Fibroblast of lung (primary cell): ENCODE data around the gene YKT6. TPM values are rescaled to one million over a fixed set of nuclear protein-coding genes. Genes with fewer than 3 reads are reported as not detected.

Source experiments
- DNase-seq, 2 donors: peaks; one replicate each; pipeline versions ENCODE4 v3.0.0 to v3.0.0-alpha.2; 2010; ENCODE audit warnings: low read depth in 2 of 2
- H2AFZ ChIP-seq: 2 replicates; pipeline ENCODE4 v1.5.1; 2012; ENCODE audit warnings: low read length, control low read depth, inconsistent platforms
- H3K27ac ChIP-seq: 2 replicates; pipeline ENCODE4 v1.5.1; 2011; ENCODE audit warnings: low read length, control low read depth; ENCODE audit not compliant: insufficient read depth
- H3K27me3 ChIP-seq: 2 replicates; pipeline ENCODE4 v1.5.1; 2011; ENCODE audit warnings: mild to moderate bottlenecking, low read length; ENCODE audit not compliant: control insufficient read depth, insufficient read depth
- H3K36me3 ChIP-seq: 2 replicates; pipeline ENCODE4 v1.5.1; 2011; ENCODE audit warnings: low read length; ENCODE audit not compliant: control insufficient read depth, insufficient read depth
- H3K4me1 ChIP-seq: 2 replicates; pipeline ENCODE4 v1.5.1; 2011; ENCODE audit warnings: low read length; ENCODE audit not compliant: control insufficient read depth, insufficient read depth; ENCODE audit errors: extremely low read depth
- H3K4me2 ChIP-seq: 2 replicates; pipeline ENCODE4 v1.5.1; 2011; ENCODE audit warnings: low read length, control low read depth; ENCODE audit not compliant: insufficient read depth; ENCODE audit errors: extremely low read depth
- H3K4me3 ChIP-seq, 4 experiments: fragments of 200-600 bp in 1 of 4; sonication (generic) in 1 of 4; replicated peaks in 1 of 4; 2 replicates each; pipeline ENCODE4 v1.5.1; 2011 to 2016; ENCODE audit warnings: low read length in 4 of 4, low read depth in 3 of 4, mild to moderate bottlenecking in 3 of 4, control low read depth in 2 of 4, inconsistent platforms in 1 of 4, mixed read lengths in 1 of 4; ENCODE audit not compliant: insufficient read depth in 1 of 4; ENCODE audit errors: control extremely low read depth in 1 of 4
- H3K79me2 ChIP-seq: 2 replicates; pipeline ENCODE4 v1.5.1; 2012; ENCODE audit warnings: mild to moderate bottlenecking, low read length, inconsistent platforms; ENCODE audit not compliant: control insufficient read depth, insufficient read depth
- H3K9ac ChIP-seq: 2 replicates; pipeline ENCODE4 v1.5.1; 2011; ENCODE audit warnings: mild to moderate bottlenecking, low read length, control low read depth; ENCODE audit not compliant: insufficient read depth
- H3K9me3 ChIP-seq: 2 replicates; pipeline ENCODE4 v1.5.1; 2012; ENCODE audit warnings: low read depth, low read length; ENCODE audit not compliant: control insufficient read depth, insufficient read depth
- H4K20me1 ChIP-seq: 2 replicates; pipeline ENCODE4 v1.5.1; 2011; ENCODE audit warnings: low read length; ENCODE audit not compliant: control insufficient read depth, insufficient read depth; ENCODE audit errors: extremely low read depth
- CTCF ChIP-seq, 2 donors: IDR thresholded peaks in 1 of 2; conservative IDR thresholded peaks in 1 of 2; 1 replicate in 1 of 2; 2 replicates in 1 of 2; pipeline ENCODE4 v1.5.1; 2011 to 2012; ENCODE audit warnings: low read length in 2 of 2, control low read depth in 1 of 2, inconsistent platforms in 1 of 2, low read depth in 1 of 2, mild to moderate bottlenecking in 1 of 2
- EZH2 ChIP-seq: IDR thresholded peaks from 2 replicates; pipeline ENCODE4 v1.5.1; 2012; ENCODE audit warnings: low read length, control low read depth, mild to moderate bottlenecking; ENCODE audit errors: missing control alignments
- polyA plus RNA-seq, 2 donors: library from polyadenylated mRNA; depleted of rRNA in 1 of 2; stranded (reverse) in 1 of 2; unstranded in 1 of 2; fragments of >200 nt; gene quantifications; 2 replicates each; pipeline ENCODE4 v1.2.1, GENCODE V29; 2011 to 2012; ENCODE audit warnings: missing spikeins in 1 of 2
- total RNA-seq: library from RNA; depleted of rRNA; stranded (reverse); fragments of >200 nt; gene quantifications from 2 replicates; pipeline ENCODE4 v1.2.1, GENCODE V29; 2014

The YKT6 gene
- total and polyA plus RNA-seq, 2 donors (not counting 1 experiment from before 2014, with no cell fraction given), result 90.0 to 99.0 TPM

GRCh38 chr7:44258423-44258760, 57.6 kb downstream of the YKT6 start:
- Histone ChIP-seq H3K27ac (peak overlapping the region; percentile 66), H4K20me1 (no peaks in the 10 kb centered on the region), H3K9me3 (no peaks in the 10 kb centered on the region), H3K4me1 (peaks cover 26% of the 10 kb centered on the region), H3K4me2 (no peak overlapping the region), H3K9ac (no peak overlapping the region), H3K79me2 (no peaks in the 10 kb centered on the region), H3K4me3 (no peak overlapping the region), H3K27me3 (no peaks in the 10 kb centered on the region), H2AFZ (no peak overlapping the region), H3K36me3 (no peaks in the 10 kb centered on the region)
- no peak for TF ChIP-seq EZH2
- TF ChIP-seq CTCF (conservative IDR thresholded peaks at IDR 0.05 in 1 of 2, IDR thresholded peaks at IDR 0.05 in 1 of 2; ENCODE audit: low read depth in 1 of 2, low read length in 2 of 2), result no peak
- no peak for DNase-seq

GRCh38 chr7:44258865-44259546, 58.2 kb downstream of the YKT6 start:
- Histone ChIP-seq H3K4me2 (no peak overlapping the region), H3K4me3 (no peak overlapping the region), H3K9ac (no peak overlapping the region), H2AFZ (no peak overlapping the region), H3K9me3 (no peaks in the 10 kb centered on the region), H3K27me3 (no peaks in the 10 kb centered on the region), H3K4me1 (peaks cover 26% of the 10 kb centered on the region), H3K27ac (peak overlapping the region; percentile 66), H4K20me1 (no peaks in the 10 kb centered on the region), H3K36me3 (no peaks in the 10 kb centered on the region), H3K79me2 (no peaks in the 10 kb centered on the region)
- no peak for DNase-seq
- TF ChIP-seq CTCF (conservative IDR thresholded peaks at IDR 0.05 in 1 of 2, IDR thresholded peaks at IDR 0.05 in 1 of 2; ENCODE audit: low read depth in 1 of 2, low read length in 2 of 2), result no peak
- no peak for TF ChIP-seq EZH2

- H3K79me2 ChIP-seq, result no peaks in the 10 kb centered on the region
- TF ChIP-seq EZH2 (no peak), CTCF (conservative IDR thresholded peaks at IDR 0.05 in 1 of 2, IDR thresholded peaks at IDR 0.05 in 1 of 2; ENCODE audit: low read depth in 1 of 2, low read length in 2 of 2) (no peak)
- no peaks in the 10 kb centered on the region for H3K36me3 ChIP-seq
- no peaks in the 10 kb centered on the region for H4K20me1 ChIP-seq
- no peak overlapping the region for H3K4me2 ChIP-seq
- DNase-seq, result peak; percentile 96 to 99
- H3K9ac ChIP-seq, result no peak overlapping the region
- no peaks in the 10 kb centered on the region for H3K9me3 ChIP-seq
- H3K4me3 ChIP-seq, result no peak overlapping the region
- H3K27ac ChIP-seq, result peak overlapping the region; percentile 66
- H3K4me1 ChIP-seq, result peaks cover 26% of the 10 kb centered on the region
- H2AFZ ChIP-seq, result no peak overlapping the region
- H3K27me3 ChIP-seq, result peaks cover 5% of the 10 kb centered on the region
Observed at GRCh38 chr7:44259547-44260457, 59.0 kb downstream of the YKT6 start.
